Aorta (tissue), 5 donors: ENCODE data around the gene RIN2. TPM values are rescaled to one million over a fixed set of nuclear protein-coding genes. Genes with fewer than 3 reads are reported as not detected.

Source experiments
- ATAC-seq: fragments of 200-7000 bp; cut with Tn5 transposase; one replicate; pipeline ENCODE4 v1.9.1; 2022; ENCODE audit warnings: moderate library complexity; ENCODE audit not compliant: low FRiP score
- DNase-seq, 2 donors: peaks; one replicate each; pipeline ENCODE4 v3.0.0-alpha.2; 2020
- H3K27ac ChIP-seq, 2 donors: one replicate each; pipeline ENCODE4 v1.5.1; 2013; ENCODE audit warnings: low read length in 2 of 2, mild to moderate bottlenecking in 2 of 2, moderate library complexity in 2 of 2, control low read depth in 1 of 2, inconsistent platforms in 1 of 2, low read depth in 1 of 2
- H3K27me3 ChIP-seq, 2 donors: one replicate each; pipeline ENCODE4 v1.6.1; 2013; ENCODE audit warnings: control low read depth in 1 of 2, low read length in 1 of 2, mild to moderate bottlenecking in 1 of 2, moderate library complexity in 1 of 2; ENCODE audit not compliant: insufficient read depth in 2 of 2, control insufficient read depth in 1 of 2
- H3K36me3 ChIP-seq, 2 donors: one replicate each; pipeline ENCODE4 v1.6.1; 2013; ENCODE audit warnings: control low read depth in 1 of 2, low read length in 1 of 2, mild to moderate bottlenecking in 1 of 2; ENCODE audit not compliant: insufficient read depth in 2 of 2, control insufficient read depth in 1 of 2
- H3K4me1 ChIP-seq, 2 donors: one replicate each; pipeline ENCODE4 v1.6.1; 2013; ENCODE audit warnings: low read length in 2 of 2, control low read depth in 1 of 2, mild to moderate bottlenecking in 1 of 2, moderate library complexity in 1 of 2; ENCODE audit not compliant: insufficient read depth in 2 of 2, control insufficient read depth in 1 of 2
- H3K4me3 ChIP-seq, 2 donors: one replicate each; pipeline ENCODE4 v1.5.1; 2013; ENCODE audit warnings: low read length in 2 of 2, control low read depth in 1 of 2, mild to moderate bottlenecking in 1 of 2
- H3K9me3 ChIP-seq: one replicate; pipeline ENCODE4 v1.6.1; 2013; ENCODE audit warnings: mild to moderate bottlenecking, low read length; ENCODE audit not compliant: control insufficient read depth
- WGBS, 2 donors: extraction: QIAGEN DNeasy Blood & Tissue Kit; methylation state at CpG; one replicate each; pipeline ENCODE4 v1.1.7; 2013; 5-methylcytosine and 5-hydroxymethylcytosine counted together
- intact Hi-C, 2 donors: fragments of 100-400 bp; cut with DNase I; formaldehyde crosslinking; loops; one replicate each; pipeline versions ENCODE4 v1.14.2 to v1.15.0; 2022
- polyA plus RNA-seq, 2 donors: library from polyadenylated mRNA; stranded (reverse); fragments of 200-250 nt; gene quantifications; one replicate each; pipeline ENCODE4 v1.2.3, GENCODE V29; 2013
- total RNA-seq, 2 donors: library from RNA; stranded (reverse); fragmentation: NEBNext Ultra II Directional; extraction: Animal tissue kit (Norgen Biotek cat#: 25700); gene quantifications; one replicate each; pipeline ENCODE4 v1.2.1, GENCODE V29; 2021
- donor health status: healthy with polysubstance abuse.
- donor health status: Bipolar disorder and iron deficiency.
- donor health status: DM: no; HTN: no; CAD: no.
- donor health status: DM: no; HTN: no; CAD: no.
- donor health status: DM: yes; HTN: yes; CAD: no.

Gene RIN2
- total and polyA plus RNA-seq, 4 donors = 17.0 to 128 (median 45.8) TPM

GRCh38 chr20:19765266-19765665 is 7.2 kb downstream of the RIN2 start:
- Histone ChIP-seq H3K36me3 (peaks cover 0 to 4% of the 10 kb centered on the region in 2 donors), H3K27me3 (no peaks in the 10 kb centered on the region), H3K27ac (no peak overlapping the region), H3K4me1 (no peaks in the 10 kb centered on the region), H3K9me3 (no peaks in the 10 kb centered on the region), H3K4me3 (no peak overlapping the region)
- no peak for ATAC-seq
- intact Hi-C loops = no loop called here
- 94 to 98% methylated on average over 2 of the region's 2 CpGs for WGBS, 2 donors
- DNase-seq = no peak

- H3K36me3 ChIP-seq = peaks cover 0 to 4% of the 10 kb centered on the region in 2 donors
- H3K4me3 ChIP-seq = no peak overlapping the region
- no peaks in the 10 kb centered on the region for H3K27me3 ChIP-seq
- no peaks in the 10 kb centered on the region for H3K9me3 ChIP-seq
- no peak overlapping the region for H3K27ac ChIP-seq
- DNase-seq (no peak), ATAC-seq (no peak)
- WGBS, 2 donors = 92 to 97% methylated on average over 4 of the region's 4 CpGs
- H3K4me1 ChIP-seq = no peaks in the 10 kb centered on the region
- intact Hi-C loops = no loop called here
These were observed 7.9 kb downstream of the RIN2 start for GRCh38 chr20:19765913-19766312.

GRCh38 chr20:19767070-19767469 is 9.0 kb downstream of the RIN2 start:
- intact Hi-C loops = no loop called here
- ATAC-seq (no peak), DNase-seq (no peak)

GRCh38 chr20:19768325-19768842 is 10.3 kb downstream of the RIN2 start:
- intact Hi-C loops = no loop called here

More at GRCh38 chr20:19767070-19767469, 9.0 kb downstream of the RIN2 start:
- 73 to 90% methylated on average over 4 of the region's 4 CpGs for WGBS, 2 donors
- H3K36me3 ChIP-seq = peaks cover 0 to 4% of the 10 kb centered on the region in 2 donors
- H3K4me3 ChIP-seq = no peak overlapping the region
- H3K27ac ChIP-seq = no peak overlapping the region
- H3K9me3 ChIP-seq = no peaks in the 10 kb centered on the region
- no peaks in the 10 kb centered on the region for H3K27me3 ChIP-seq
- no peaks in the 10 kb centered on the region for H3K4me1 ChIP-seq

GRCh38 chr20:19769507-19769906 is 11.4 kb downstream of the RIN2 start:
- 93% methylated on average over 2 of the region's 2 CpGs for WGBS, 2 donors
- no peak for ATAC-seq

More at GRCh38 chr20:19768325-19768842, 10.3 kb downstream of the RIN2 start:
- WGBS, 2 donors = 94 to 97% methylated on average over 7 of the region's 7 CpGs
- Histone ChIP-seq H3K36me3 (peaks cover 0 to 4% of the 10 kb centered on the region in 2 donors), H3K27me3 (no peaks in the 10 kb centered on the region), H3K9me3 (no peaks in the 10 kb centered on the region), H3K27ac (no peak overlapping the region), H3K4me1 (no peaks in the 10 kb centered on the region), H3K4me3 (no peak overlapping the region)
- DNase-seq (no peak), ATAC-seq (no peak)

GRCh38 chr20:19770375-19770774 is 12.3 kb downstream of the RIN2 start:
- H3K4me3 ChIP-seq = no peak overlapping the region
- no peak for ATAC-seq
- no peaks in the 10 kb centered on the region for H3K27me3 ChIP-seq
- H3K36me3 ChIP-seq = peaks cover 0 to 4% of the 10 kb centered on the region in 2 donors
- no peaks in the 10 kb centered on the region for H3K4me1 ChIP-seq
- intact Hi-C loops = no loop called here
- H3K9me3 ChIP-seq = no peaks in the 10 kb centered on the region
- DNase-seq = no peak
- WGBS, 2 donors = 81 to 91% methylated on average over 6 of the region's 6 CpGs
- no peak overlapping the region for H3K27ac ChIP-seq

More at GRCh38 chr20:19769507-19769906, 11.4 kb downstream of the RIN2 start:
- no peak overlapping the region for H3K4me3 ChIP-seq
- H3K9me3 ChIP-seq = no peaks in the 10 kb centered on the region
- H3K27ac ChIP-seq = no peak overlapping the region
- H3K27me3 ChIP-seq = no peaks in the 10 kb centered on the region
- intact Hi-C loops = no loop called here
- H3K36me3 ChIP-seq = peaks cover 0 to 4% of the 10 kb centered on the region in 2 donors
- no peak for DNase-seq
- no peaks in the 10 kb centered on the region for H3K4me1 ChIP-seq

- H3K27ac ChIP-seq = no peak overlapping the region
- no peaks in the 10 kb centered on the region for H3K27me3 ChIP-seq
- H3K4me1 ChIP-seq = peaks cover 0 to 3% of the 10 kb centered on the region in 2 donors
- 95 to 100% methylated on average over 2 of the region's 2 CpGs for WGBS, 2 donors
- H3K9me3 ChIP-seq = no peaks in the 10 kb centered on the region
- ATAC-seq (no peak), DNase-seq (no peak)
- no peak overlapping the region for H3K4me3 ChIP-seq
- H3K36me3 ChIP-seq = peaks cover 0 to 4% of the 10 kb centered on the region in 2 donors
- intact Hi-C loops = no loop called here
These were observed 13.0 kb downstream of the RIN2 start for GRCh38 chr20:19771031-19771430.

GRCh38 chr20:19773471-19773870 is 15.4 kb downstream of the RIN2 start:
- DNase-seq (no peak), ATAC-seq (no peak)
- Histone ChIP-seq H3K9me3 (no peaks in the 10 kb centered on the region), H3K4me3 (no peak overlapping the region), H3K36me3 (peaks cover 0 to 4% of the 10 kb centered on the region in 2 donors), H3K27ac (no peak overlapping the region), H3K27me3 (no peaks in the 10 kb centered on the region), H3K4me1 (peaks cover 0 to 3% of the 10 kb centered on the region in 2 donors)
- intact Hi-C loops = no loop called here
- 94 to 95% methylated on average over 4 of the region's 4 CpGs for WGBS, 2 donors

- ATAC-seq = no peak
- intact Hi-C loops = no loop called here
- peaks cover 0 to 3% of the 10 kb centered on the region in 2 donors for H3K36me3 ChIP-seq
- H3K4me3 ChIP-seq = no peak overlapping the region
- no peaks in the 10 kb centered on the region for H3K9me3 ChIP-seq
- no peak for DNase-seq
- no peaks in the 10 kb centered on the region for H3K27me3 ChIP-seq
- no peak overlapping the region for H3K27ac ChIP-seq
- peaks cover 0 to 3% of the 10 kb centered on the region in 2 donors for H3K4me1 ChIP-seq
- WGBS, 2 donors = 70 to 71% methylated on average over 4 of the region's 4 CpGs
These were observed 16.3 kb downstream of the RIN2 start for GRCh38 chr20:19774135-19774933.
